ENCODE data around the gene GFI1.

GFI1 gene

GRCh38 chr1:92502247-92502646 is 15.5 kb upstream of the GFI1 start:
- DNase-seq (ENCODE audit: low read depth in 2 of 2), result peak; percentile 63 to 75
- TF ChIP-seq CTCF (IDR thresholded peaks at IDR 0.05; ENCODE audit: low read depth, low read length), result no peak
- H3K4me3 ChIP-seq (replicated peaks in 1 of 2; ENCODE audit: low read depth in 2 of 2, low read length in 2 of 2), result no peak overlapping the region

GRCh38 chr1:92500552-92500951 is 13.8 kb upstream of the GFI1 start:
- no peak overlapping the region for H3K4me3 ChIP-seq (replicated peaks in 1 of 2; ENCODE audit: low read depth in 2 of 2, low read length in 2 of 2)
- DNase-seq (ENCODE audit: low read depth in 2 of 2), result no peak
- TF ChIP-seq CTCF (IDR thresholded peaks at IDR 0.05; ENCODE audit: low read depth, low read length), result no peak

DNA sequence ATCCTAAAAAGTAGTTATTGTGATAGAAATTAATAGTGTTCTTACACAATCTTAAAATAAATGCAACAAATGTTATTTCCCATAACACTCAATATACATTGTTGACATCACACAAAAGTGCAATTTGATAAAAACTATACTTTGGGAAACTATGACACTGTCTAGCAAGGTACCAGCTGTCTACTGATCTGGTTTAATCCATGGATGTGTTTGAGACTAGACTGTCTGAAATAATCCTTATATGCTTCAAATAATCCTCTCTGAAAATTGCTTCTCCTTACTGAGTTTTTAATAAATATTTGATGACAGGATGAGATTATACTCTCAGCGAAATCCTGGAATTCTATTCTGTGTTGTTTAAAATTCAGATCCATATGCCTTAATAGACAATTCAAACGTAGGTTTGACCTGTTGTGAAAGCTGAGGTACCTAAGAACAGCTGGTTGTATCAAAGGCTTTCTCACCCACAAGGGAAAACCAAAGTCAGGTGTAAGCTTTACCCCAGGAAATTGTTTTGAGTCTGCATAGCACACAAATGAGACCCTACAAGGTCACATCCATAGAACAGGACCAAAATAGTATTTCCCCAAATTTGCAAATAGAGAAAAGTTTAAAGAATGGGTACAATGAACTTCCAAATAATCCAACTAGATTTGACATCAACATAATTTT is 8.8 kb upstream of the GFI1 start:
- DNase-seq (ENCODE audit: low read depth in 2 of 2), result no peak
- TF ChIP-seq CTCF (IDR thresholded peaks at IDR 0.05; ENCODE audit: low read depth, low read length), result no peak
- no peak overlapping the region for H3K4me3 ChIP-seq (replicated peaks in 1 of 2; ENCODE audit: low read depth in 2 of 2, low read length in 2 of 2)

DNA sequence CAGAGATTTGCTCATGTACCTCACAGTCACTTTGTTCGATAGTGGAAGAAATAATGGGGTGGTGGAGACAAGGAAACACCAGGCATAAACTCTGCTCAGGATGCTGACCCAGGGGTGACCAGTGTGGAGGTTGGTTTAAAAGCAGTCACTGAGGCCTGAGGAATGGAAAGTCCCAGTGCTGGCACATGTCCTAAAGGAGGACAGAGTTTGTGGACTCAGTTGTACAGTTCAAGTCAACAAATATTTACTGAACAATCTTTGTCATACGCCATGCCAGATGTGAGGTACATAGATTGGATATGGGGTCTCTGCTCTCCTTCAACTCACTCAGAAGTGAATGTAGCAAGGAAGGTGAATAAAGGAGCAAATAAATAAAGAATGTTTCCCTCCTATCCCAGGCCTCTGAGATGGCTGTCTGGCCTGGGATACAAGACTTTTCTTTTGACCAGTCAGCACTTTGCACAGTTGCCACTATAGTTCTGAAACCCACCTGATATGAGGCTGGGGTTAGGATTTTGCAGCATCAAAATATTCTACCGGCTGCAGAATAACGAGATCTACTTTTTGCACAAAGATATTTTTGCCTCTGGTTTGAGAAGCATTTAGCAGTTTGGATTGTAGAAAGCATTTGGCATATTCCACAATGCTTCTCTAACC is 7.9 kb upstream of the GFI1 start:
- DNase-seq (ENCODE audit: low read depth in 2 of 2), result no peak
- no peak for TF ChIP-seq CTCF (IDR thresholded peaks at IDR 0.05; ENCODE audit: low read depth, low read length)
- H3K4me3 ChIP-seq (replicated peaks in 1 of 2; ENCODE audit: low read depth in 2 of 2, low read length in 2 of 2), result no peak overlapping the region

DNA sequence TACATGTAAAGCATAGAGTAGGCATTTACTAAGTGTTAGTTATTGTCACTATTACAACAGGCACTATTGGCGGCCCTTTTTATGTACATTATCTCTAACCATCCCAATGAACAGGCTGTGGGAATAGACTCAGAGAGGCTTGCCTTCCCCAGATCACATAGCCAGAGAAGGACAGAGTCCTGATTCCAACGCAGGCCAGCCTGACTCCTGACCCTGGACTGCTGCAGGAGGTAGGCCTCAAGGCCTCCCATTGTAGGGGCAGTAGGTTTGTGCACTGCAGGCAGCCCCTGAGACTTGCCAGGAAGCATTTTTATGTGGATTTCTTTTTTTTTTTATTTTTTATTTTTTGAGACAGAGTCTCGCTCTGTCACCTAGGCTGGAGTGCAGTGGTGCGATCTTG is 6.4 kb upstream of the GFI1 start:
- H3K4me3 ChIP-seq (replicated peaks in 1 of 2; ENCODE audit: low read depth in 2 of 2, low read length in 2 of 2), result no peak overlapping the region
- DNase-seq (ENCODE audit: low read depth in 2 of 2), result no peak
- no peak for TF ChIP-seq CTCF (IDR thresholded peaks at IDR 0.05; ENCODE audit: low read depth, low read length)

- peak; percentile 51 to 52 for DNase-seq (ENCODE audit: low read depth in 2 of 2)
Measured at GRCh38 chr1:92488832-92489231, 2.1 kb upstream of the GFI1 start.

More at GRCh38 chr1:92488832-92489231, 2.1 kb upstream of the GFI1 start:
- no peak overlapping the region for H3K4me3 ChIP-seq (replicated peaks in 1 of 2; ENCODE audit: low read depth in 2 of 2, low read length in 2 of 2)
- no peak for TF ChIP-seq CTCF (IDR thresholded peaks at IDR 0.05; ENCODE audit: low read depth, low read length)
